ENCODE measurements around the gene LMF2. TPM values are rescaled to one million over a fixed set of nuclear protein-coding genes. Genes with fewer than 3 reads are reported as not detected.
A peak's percentile ranks its signal among the peaks of the same experiment; 100 is the strongest.

LMF2 gene
- total and polyA plus RNA-seq, 5 donors from 2014 or later, result 21.5 to 113 (median 21.8) TPM

DNA sequence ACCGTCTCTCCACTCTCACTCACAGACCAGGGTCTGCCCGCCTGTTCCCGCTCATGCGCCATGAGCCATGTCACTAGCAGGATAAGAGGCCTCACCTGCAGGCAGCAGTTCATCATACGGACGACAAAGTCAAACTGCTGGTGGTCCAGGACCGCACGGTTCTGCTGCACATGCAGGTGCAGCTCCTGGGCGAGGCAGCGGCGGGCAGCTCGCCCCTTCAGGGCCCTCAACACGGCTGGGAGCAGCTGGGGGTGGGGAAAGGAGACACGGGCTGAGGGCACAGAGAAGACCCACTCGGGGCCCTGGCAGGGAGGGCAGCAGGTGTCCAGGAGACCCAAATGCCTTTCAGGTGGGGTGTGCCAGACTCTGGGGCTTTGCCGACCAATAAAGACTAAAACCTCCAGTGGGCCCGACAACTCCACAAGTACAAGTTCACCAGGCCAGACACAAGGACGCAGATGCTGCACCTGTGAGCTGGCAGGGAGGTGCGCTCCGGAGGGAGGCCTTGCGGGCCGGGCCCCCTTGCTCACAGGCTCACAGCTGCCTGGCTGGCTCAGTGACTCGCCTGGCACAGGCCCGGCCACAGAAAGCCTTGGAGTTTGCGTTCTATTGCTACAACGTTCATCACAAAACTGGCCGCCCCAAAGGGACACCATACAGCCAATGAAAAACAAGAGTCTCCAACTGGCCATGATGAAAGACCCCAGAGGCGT lies 44.2 kb downstream of the LMF2 start:
- Histone ChIP-seq H3K4me3 (ENCODE audit: low read depth, low read length) (no peak overlapping the region), H3K9me3 (ENCODE audit: control insufficient read depth in 2 of 2, low read length in 2 of 2) (no peaks in the 10 kb centered on the region), H3K4me1 (ENCODE audit: control insufficient read depth, insufficient read depth, low read length, poor library complexity, severe bottlenecking) (peaks cover 3% of the 10 kb centered on the region), H3K36me3 (ENCODE audit: control insufficient read depth, insufficient read depth, low read length) (peaks cover 91% of the 10 kb centered on the region), H3K27ac (ENCODE audit: insufficient read depth, low read length, poor library complexity, severe bottlenecking) (no peak overlapping the region), H3K27me3 (ENCODE audit: control insufficient read depth, insufficient read depth, low read length) (no peaks in the 10 kb centered on the region)
- peak overlapping the region in 1 of 4 donors; percentile 43 for H3K4me3 Mint-ChIP-seq
- DNase-seq (no peak), ATAC-seq (ENCODE audit: low read depth in 2 of 2) (no peak)
- peaks cover 0 to 1% (median 0%) of the 10 kb centered on the region in 7 donors for H3K9me3 Mint-ChIP-seq
- H3K27ac Mint-ChIP-seq, result peak overlapping the region in 2 of 3 donors; percentile 69 to 81
- peaks cover 21% of the 10 kb centered on the region for H3K36me3 Mint-ChIP-seq
- H3K27me3 Mint-ChIP-seq, result no peaks in the 10 kb centered on the region
- peaks cover 0 to 16% (median 6%) of the 10 kb centered on the region in 4 donors for H3K4me1 Mint-ChIP-seq

DNA sequence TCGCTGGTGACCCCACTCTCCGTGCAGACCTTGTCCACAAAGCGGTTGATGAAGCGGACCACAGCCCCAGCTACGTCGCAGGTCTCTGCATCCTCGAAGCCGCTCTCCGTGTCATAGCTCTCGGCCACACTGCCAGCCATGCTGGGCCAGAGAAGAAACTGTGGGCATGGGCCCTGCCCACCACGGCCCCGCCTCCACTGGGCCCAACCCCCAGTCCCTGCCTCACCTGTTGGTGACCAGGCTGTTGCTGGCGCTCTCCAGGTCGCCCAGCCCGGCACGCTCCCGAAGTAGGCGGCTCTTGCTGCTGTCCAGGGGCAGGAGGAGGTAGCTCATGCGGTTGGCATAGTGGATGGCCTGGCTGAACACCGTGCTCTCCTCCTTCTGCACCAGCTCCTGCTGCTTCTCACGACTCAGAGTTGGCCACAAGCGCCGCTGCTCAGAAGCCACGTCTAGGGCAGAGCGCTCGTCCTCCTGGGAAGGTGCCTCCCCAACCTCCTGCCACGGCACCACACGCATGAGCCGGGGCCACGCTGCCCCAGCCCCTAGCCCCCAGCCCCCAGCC lies 45.4 kb downstream of the LMF2 start:
- Mint-ChIP-seq H3K4me1 (peaks cover 0 to 10% (median 8%) of the 10 kb centered on the region in 4 donors), H3K27me3 (no peaks in the 10 kb centered on the region), H3K9me3 (peaks cover 0 to 1% (median 0%) of the 10 kb centered on the region in 7 donors), H3K4me3 (no peak overlapping the region), H3K27ac (no peak overlapping the region), H3K36me3 (peaks cover 22% of the 10 kb centered on the region)
- ATAC-seq (ENCODE audit: low read depth in 2 of 2), result no peak
- Histone ChIP-seq H3K27me3 (ENCODE audit: control insufficient read depth, insufficient read depth, low read length) (no peaks in the 10 kb centered on the region), H3K9me3 (ENCODE audit: control insufficient read depth in 2 of 2, low read length in 2 of 2) (no peaks in the 10 kb centered on the region), H3K36me3 (ENCODE audit: control insufficient read depth, insufficient read depth, low read length) (peaks cover 92% of the 10 kb centered on the region), H3K27ac (ENCODE audit: insufficient read depth, low read length, poor library complexity, severe bottlenecking) (no peak overlapping the region), H3K4me1 (ENCODE audit: control insufficient read depth, insufficient read depth, low read length, poor library complexity, severe bottlenecking) (no peaks in the 10 kb centered on the region), H3K4me3 (ENCODE audit: low read depth, low read length) (no peak overlapping the region)
- no peak for DNase-seq

DNA sequence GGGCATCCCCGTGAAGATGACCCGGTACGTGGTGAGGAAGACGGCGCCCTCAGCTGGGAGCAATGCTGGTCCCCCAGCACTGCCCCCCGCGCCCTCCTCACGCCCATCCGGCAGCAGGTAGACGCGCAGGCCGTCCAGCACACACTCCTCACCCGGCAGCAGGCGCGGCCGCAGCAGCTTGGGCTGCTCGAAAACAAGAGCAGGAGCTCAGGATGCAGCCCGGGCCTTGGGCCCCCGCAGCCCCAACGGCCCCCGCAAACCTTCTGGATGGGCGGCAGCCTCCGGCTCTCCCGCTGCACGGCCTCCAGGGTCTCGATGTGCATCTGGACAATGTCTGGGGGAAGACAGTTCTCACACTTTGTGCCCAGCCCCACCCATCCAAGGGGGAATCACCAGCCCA lies 46.0 kb downstream of the LMF2 start:
- Mint-ChIP-seq H3K4me1 (peaks cover 0 to 8% (median 6%) of the 10 kb centered on the region in 4 donors), H3K27me3 (no peaks in the 10 kb centered on the region), H3K36me3 (peaks cover 20% of the 10 kb centered on the region), H3K9me3 (peaks cover 0 to 1% (median 0%) of the 10 kb centered on the region in 7 donors), H3K27ac (no peak overlapping the region), H3K4me3 (no peak overlapping the region)
- no peaks in the 10 kb centered on the region for H3K27me3 ChIP-seq (ENCODE audit: control insufficient read depth, insufficient read depth, low read length)
- peaks cover 92% of the 10 kb centered on the region for H3K36me3 ChIP-seq (ENCODE audit: control insufficient read depth, insufficient read depth, low read length)
- H3K27ac ChIP-seq (ENCODE audit: insufficient read depth, low read length, poor library complexity, severe bottlenecking), result no peak overlapping the region
- no peaks in the 10 kb centered on the region for H3K4me1 ChIP-seq (ENCODE audit: control insufficient read depth, insufficient read depth, low read length, poor library complexity, severe bottlenecking)
- no peak for DNase-seq
- H3K9me3 ChIP-seq (ENCODE audit: control insufficient read depth in 2 of 2, low read length in 2 of 2), result no peaks in the 10 kb centered on the region
- no peak for ATAC-seq (ENCODE audit: low read depth in 2 of 2)
- H3K4me3 ChIP-seq (ENCODE audit: low read depth, low read length), result no peak overlapping the region

DNA sequence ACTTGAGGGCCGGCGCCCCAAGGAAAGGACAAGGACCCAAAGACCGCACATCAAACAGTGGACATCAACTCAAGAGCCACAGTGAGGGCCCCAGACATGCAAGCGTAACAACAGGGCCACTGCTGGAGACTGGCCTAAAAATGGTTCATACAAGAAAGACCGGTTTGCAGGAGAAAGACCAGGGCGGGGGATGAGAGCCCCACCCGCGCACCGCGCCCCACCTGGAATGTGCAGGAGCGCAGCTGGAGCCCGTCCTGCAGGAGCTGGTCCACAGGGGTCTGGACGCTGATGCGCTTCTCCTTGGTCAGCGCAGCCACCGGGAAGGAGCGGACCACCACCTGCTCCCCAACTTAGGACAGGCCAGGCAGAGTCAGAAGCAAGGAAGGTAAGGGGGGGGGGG lies 46.6 kb downstream of the LMF2 start:
- H3K27me3 ChIP-seq (ENCODE audit: control insufficient read depth, insufficient read depth, low read length), result no peaks in the 10 kb centered on the region
- Mint-ChIP-seq H3K4me1 (peaks cover 0 to 6% (median 6%) of the 10 kb centered on the region in 4 donors), H3K27ac (no peak overlapping the region), H3K36me3 (peaks cover 20% of the 10 kb centered on the region), H3K4me3 (peak overlapping the region in 1 of 4 donors; percentile 51), H3K27me3 (no peaks in the 10 kb centered on the region), H3K9me3 (peaks cover 0 to 1% (median 0%) of the 10 kb centered on the region in 7 donors)
- no peak overlapping the region for H3K27ac ChIP-seq (ENCODE audit: insufficient read depth, low read length, poor library complexity, severe bottlenecking)
- no peaks in the 10 kb centered on the region for H3K4me1 ChIP-seq (ENCODE audit: control insufficient read depth, insufficient read depth, low read length, poor library complexity, severe bottlenecking)
- H3K9me3 ChIP-seq (ENCODE audit: control insufficient read depth in 2 of 2, low read length in 2 of 2), result no peaks in the 10 kb centered on the region
- DNase-seq, result no peak
- no peak for ATAC-seq (ENCODE audit: low read depth in 2 of 2)
- no peak overlapping the region for H3K4me3 ChIP-seq (ENCODE audit: low read depth, low read length)
- H3K36me3 ChIP-seq (ENCODE audit: control insufficient read depth, insufficient read depth, low read length), result peaks cover 90% of the 10 kb centered on the region

DNA sequence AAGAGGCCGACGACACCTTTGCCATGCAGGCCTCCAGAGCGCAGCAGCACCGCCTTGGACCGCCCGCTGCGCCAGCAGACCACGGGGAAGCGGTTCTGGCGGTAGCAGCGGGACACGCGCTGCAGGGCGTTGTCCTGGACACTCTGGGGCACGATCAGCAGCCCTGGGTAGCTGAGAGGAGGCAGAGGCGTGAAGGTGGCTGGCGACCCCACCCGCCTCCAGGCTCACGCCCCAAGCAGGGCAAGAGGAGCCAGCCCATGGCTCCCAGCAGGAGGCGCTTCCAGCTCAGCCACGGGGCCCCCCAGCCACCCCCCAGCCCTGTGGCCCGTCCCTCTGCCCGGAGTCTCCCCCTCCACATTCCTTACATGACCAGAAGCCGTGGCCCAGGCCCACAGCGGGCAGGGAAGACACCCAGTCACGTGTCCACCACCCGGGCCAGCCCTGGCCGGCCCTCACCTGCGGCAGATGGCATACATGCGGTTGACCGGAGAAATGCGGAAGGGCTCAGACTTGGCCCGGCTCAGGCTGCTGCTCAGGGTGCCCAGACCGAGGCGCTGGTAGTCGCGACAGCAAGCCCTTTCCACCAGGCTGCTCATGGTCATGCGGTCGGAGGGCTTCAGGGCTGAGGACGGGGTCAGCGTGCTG lies 47.9 kb downstream of the LMF2 start:
- no peak overlapping the region for H3K27ac ChIP-seq (ENCODE audit: insufficient read depth, low read length, poor library complexity, severe bottlenecking)
- H3K4me1 ChIP-seq (ENCODE audit: control insufficient read depth, insufficient read depth, low read length, poor library complexity, severe bottlenecking), result no peaks in the 10 kb centered on the region
- H3K4me1 Mint-ChIP-seq, result peaks cover 0 to 6% (median 6%) of the 10 kb centered on the region in 4 donors
- ATAC-seq (ENCODE audit: low read depth in 2 of 2), result peak in 1 of 2 donors; percentile 31
- no peak overlapping the region for H3K4me3 Mint-ChIP-seq
- peaks cover 24% of the 10 kb centered on the region for H3K36me3 Mint-ChIP-seq
- no peak for DNase-seq
- no peaks in the 10 kb centered on the region for H3K27me3 ChIP-seq (ENCODE audit: control insufficient read depth, insufficient read depth, low read length)
- no peaks in the 10 kb centered on the region for H3K9me3 ChIP-seq (ENCODE audit: control insufficient read depth in 2 of 2, low read length in 2 of 2)
- no peaks in the 10 kb centered on the region for H3K27me3 Mint-ChIP-seq
- peaks cover 91% of the 10 kb centered on the region for H3K36me3 ChIP-seq (ENCODE audit: control insufficient read depth, insufficient read depth, low read length)
- H3K27ac Mint-ChIP-seq, result no peak overlapping the region
- H3K4me3 ChIP-seq (ENCODE audit: low read depth, low read length), result no peak overlapping the region
- peaks cover 0 to 1% (median 0%) of the 10 kb centered on the region in 7 donors for H3K9me3 Mint-ChIP-seq

DNA sequence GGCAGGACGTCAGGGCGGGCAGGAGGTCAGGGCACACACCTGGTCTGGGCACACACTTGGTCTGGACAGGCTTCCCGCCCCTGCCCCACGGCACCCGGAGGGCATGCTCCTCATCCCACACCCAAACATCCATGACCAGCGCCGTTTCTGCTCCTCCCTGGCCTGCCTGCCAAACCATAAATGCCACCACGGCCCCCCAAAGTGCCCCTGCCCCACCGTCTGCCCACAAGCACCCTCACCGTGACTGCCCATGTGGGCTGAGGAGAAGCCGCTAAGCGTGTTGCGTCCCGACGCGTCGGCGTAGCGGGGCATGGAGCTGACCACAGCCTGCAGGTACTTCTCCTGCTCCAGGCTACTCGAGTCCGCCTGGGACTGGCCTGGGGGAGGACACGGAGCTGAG lies 48.5 kb downstream of the LMF2 start:
- no peaks in the 10 kb centered on the region for H3K9me3 ChIP-seq (ENCODE audit: control insufficient read depth in 2 of 2, low read length in 2 of 2)
- ATAC-seq (ENCODE audit: low read depth in 2 of 2), result no peak
- H3K27ac ChIP-seq (ENCODE audit: insufficient read depth, low read length, poor library complexity, severe bottlenecking), result no peak overlapping the region
- Mint-ChIP-seq H3K36me3 (peaks cover 27% of the 10 kb centered on the region), H3K9me3 (peaks cover 0 to 1% (median 0%) of the 10 kb centered on the region in 7 donors), H3K27me3 (no peaks in the 10 kb centered on the region), H3K4me3 (no peak overlapping the region), H3K27ac (no peak overlapping the region), H3K4me1 (peaks cover 0 to 6% (median 6%) of the 10 kb centered on the region in 4 donors)
- H3K27me3 ChIP-seq (ENCODE audit: control insufficient read depth, insufficient read depth, low read length), result no peaks in the 10 kb centered on the region
- peaks cover 92% of the 10 kb centered on the region for H3K36me3 ChIP-seq (ENCODE audit: control insufficient read depth, insufficient read depth, low read length)
- H3K4me1 ChIP-seq (ENCODE audit: control insufficient read depth, insufficient read depth, low read length, poor library complexity, severe bottlenecking), result no peaks in the 10 kb centered on the region
- H3K4me3 ChIP-seq (ENCODE audit: low read depth, low read length), result no peak overlapping the region
- DNase-seq, result no peak

DNA sequence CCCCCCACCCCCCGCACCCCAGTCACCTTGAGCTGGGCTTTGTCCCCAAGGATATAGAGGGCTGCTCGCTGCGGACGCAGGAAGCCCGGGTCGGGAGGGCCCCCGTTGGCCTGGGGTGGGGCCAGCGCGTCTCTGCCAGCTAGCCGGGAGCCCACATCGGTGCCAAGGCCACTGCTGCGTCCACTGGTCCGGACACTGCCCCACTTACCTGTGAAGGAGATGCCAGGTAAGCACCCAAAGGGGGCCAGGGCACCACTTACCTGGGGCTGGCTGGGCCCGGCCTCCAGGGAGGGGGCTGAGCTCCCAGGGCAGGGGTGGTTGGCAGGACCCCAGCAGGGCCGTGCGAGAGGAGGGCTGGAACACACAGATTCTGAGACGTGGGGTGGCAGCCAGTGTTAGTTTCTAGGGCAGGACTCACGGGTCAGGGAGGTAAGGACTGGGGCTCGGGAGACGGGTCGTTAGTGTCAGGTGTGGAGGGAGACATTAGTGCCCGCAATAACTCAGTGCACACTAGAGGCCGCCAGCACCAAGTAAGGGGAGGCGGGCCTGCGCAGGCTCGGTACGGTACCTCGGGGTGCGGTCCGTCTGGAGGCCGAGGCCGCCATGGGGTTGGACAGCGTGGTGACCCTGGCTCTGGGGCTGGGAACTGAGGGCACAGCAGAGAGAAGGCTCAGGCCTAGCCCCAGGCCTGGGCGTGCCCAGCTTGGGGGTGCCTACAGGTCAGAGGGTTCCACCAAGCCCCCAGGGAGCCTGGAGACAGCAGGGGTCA lies 50.9 kb downstream of the LMF2 start:
- H3K27ac Mint-ChIP-seq, result peak overlapping the region in 1 of 3 donors; percentile 83

More for the DNA sequence above, 50.9 kb downstream of the LMF2 start:
- Mint-ChIP-seq H3K4me1 (peaks cover 0 to 16% (median 8%) of the 10 kb centered on the region in 4 donors), H3K36me3 (peaks cover 30% of the 10 kb centered on the region), H3K9me3 (peaks cover 0 to 1% (median 0%) of the 10 kb centered on the region in 7 donors), H3K4me3 (no peak overlapping the region), H3K27me3 (no peaks in the 10 kb centered on the region)
- DNase-seq, result peak in 1 of 3 donors; percentile 31
- Histone ChIP-seq H3K27me3 (ENCODE audit: control insufficient read depth, insufficient read depth, low read length) (no peaks in the 10 kb centered on the region), H3K9me3 (ENCODE audit: control insufficient read depth in 2 of 2, low read length in 2 of 2) (no peaks in the 10 kb centered on the region), H3K27ac (ENCODE audit: insufficient read depth, low read length, poor library complexity, severe bottlenecking) (no peak overlapping the region), H3K36me3 (ENCODE audit: control insufficient read depth, insufficient read depth, low read length) (peaks cover 85% of the 10 kb centered on the region), H3K4me3 (ENCODE audit: low read depth, low read length) (no peak overlapping the region), H3K4me1 (ENCODE audit: control insufficient read depth, insufficient read depth, low read length, poor library complexity, severe bottlenecking) (no peaks in the 10 kb centered on the region)
- ATAC-seq (ENCODE audit: low read depth in 2 of 2), result peak in 1 of 2 donors; percentile 28
